H9 (cell line): ENCODE data around the gene CD248. TPM values are rescaled to one million over a fixed set of nuclear protein-coding genes. Genes with fewer than 3 reads are reported as not detected.

Experiments used
- DNase-seq: peaks from one replicate; pipeline ENCODE4 v3.0.0-alpha.2; 2017
- H2AFZ ChIP-seq: one replicate; pipeline ENCODE4 v1.6.1; 2013; ENCODE audit warnings: mild to moderate bottlenecking, low read length, control low read depth, moderate library complexity
- H2AK5ac ChIP-seq: 2 replicates; pipeline ENCODE4 v1.6.1; 2013; ENCODE audit warnings: low read length, control low read depth, mixed read lengths; ENCODE audit not compliant: insufficient read length
- H2BK120ac ChIP-seq: one replicate; pipeline ENCODE4 v1.6.1; 2013; ENCODE audit warnings: low read depth, mild to moderate bottlenecking, low read length, control low read depth, inconsistent platforms; ENCODE audit not compliant: poor library complexity, severe bottlenecking
- H2BK12ac ChIP-seq: 2 replicates; pipeline ENCODE4 v1.6.1; 2013; ENCODE audit warnings: low read length, control low read depth, mixed read lengths, low read depth; ENCODE audit not compliant: insufficient read length
- H2BK15ac ChIP-seq: 2 replicates; pipeline ENCODE4 v1.6.1; 2013; ENCODE audit warnings: low read depth, low read length, control low read depth
- H2BK20ac ChIP-seq: one replicate; pipeline ENCODE4 v1.6.1; 2013; ENCODE audit warnings: low read depth, mild to moderate bottlenecking, low read length, control low read depth, inconsistent platforms; ENCODE audit not compliant: poor library complexity, severe bottlenecking
- H2BK5ac ChIP-seq: 2 replicates; pipeline ENCODE4 v1.6.1; 2013; ENCODE audit warnings: low read length, control low read depth, mixed read lengths; ENCODE audit not compliant: insufficient read length
- H3K14ac ChIP-seq: 2 replicates; pipeline ENCODE4 v1.6.1; 2013; ENCODE audit warnings: low read length, control low read depth; ENCODE audit not compliant: insufficient read depth
- H3K18ac ChIP-seq: 2 replicates; pipeline ENCODE4 v1.6.1; 2013; ENCODE audit warnings: low read depth, mild to moderate bottlenecking, mixed read lengths, low read length, control low read depth; ENCODE audit not compliant: insufficient read length
- H3K23ac ChIP-seq: 2 replicates; pipeline ENCODE4 v1.6.1; 2013; ENCODE audit warnings: low read length, control low read depth, mixed read lengths, low read depth; ENCODE audit not compliant: insufficient read length
- H3K23me2 ChIP-seq: 2 replicates; pipeline ENCODE4 v1.6.1; 2013; ENCODE audit warnings: low read depth, mild to moderate bottlenecking, mixed read lengths, low read length, control low read depth; ENCODE audit not compliant: insufficient read length, poor library complexity, severe bottlenecking
- H3K27ac ChIP-seq: 2 replicates; pipeline ENCODE4 v1.5.1; 2013; ENCODE audit warnings: low read length, control low read depth, mixed read lengths, low read depth; ENCODE audit not compliant: insufficient read length
- H3K27me3 ChIP-seq: 2 replicates; pipeline ENCODE4 v1.6.1; 2013; ENCODE audit warnings: low read length, control low read depth, inconsistent platforms; ENCODE audit not compliant: insufficient read depth
- H3K4ac ChIP-seq: 2 replicates; pipeline ENCODE4 v1.6.1; 2013; ENCODE audit warnings: low read depth, mild to moderate bottlenecking, control low read depth, inconsistent platforms, low read length, moderate library complexity
- H3K4me1 ChIP-seq: 2 replicates; pipeline ENCODE4 v1.6.1; 2013; ENCODE audit warnings: low read length, control low read depth, inconsistent platforms; ENCODE audit not compliant: insufficient read depth
- H3K4me2 ChIP-seq: 2 replicates; pipeline ENCODE4 v1.6.1; 2013; ENCODE audit warnings: low read length, control low read depth, mixed read lengths; ENCODE audit not compliant: insufficient read length, insufficient read depth
- H3K56ac ChIP-seq: 2 replicates; pipeline ENCODE4 v1.6.1; 2013; ENCODE audit warnings: low read depth, mild to moderate bottlenecking, mixed read lengths, low read length, control low read depth; ENCODE audit not compliant: insufficient read length
- H3K79me1 ChIP-seq: 2 replicates; pipeline ENCODE4 v1.6.1; 2013; ENCODE audit warnings: low read depth, mild to moderate bottlenecking, moderate library complexity, low read length, control low read depth, inconsistent platforms; ENCODE audit not compliant: insufficient read depth, poor library complexity, severe bottlenecking
- H3K79me2 ChIP-seq: 2 replicates; pipeline ENCODE4 v1.6.1; 2013; ENCODE audit warnings: low read length, control low read depth, inconsistent platforms; ENCODE audit not compliant: insufficient read depth
- H3K9ac ChIP-seq: 2 replicates; pipeline ENCODE4 v1.6.1; 2013; ENCODE audit warnings: low read length, control low read depth, mixed read lengths; ENCODE audit not compliant: insufficient read length; ENCODE audit errors: extremely low read depth
- H3K9me3 ChIP-seq: one replicate; pipeline ENCODE4 v1.6.1; 2013; ENCODE audit warnings: low read depth, low read length, inconsistent platforms; ENCODE audit not compliant: control insufficient read depth
- H3T11ph ChIP-seq: one replicate; pipeline ENCODE4 v1.6.1; 2013; ENCODE audit warnings: mild to moderate bottlenecking, low read length, control low read depth, inconsistent platforms
- H4K20me1 ChIP-seq: one replicate; pipeline ENCODE4 v1.6.1; 2013; ENCODE audit not compliant: control insufficient read depth, insufficient read length, insufficient read depth
- H4K5ac ChIP-seq: 2 replicates; pipeline ENCODE4 v1.6.1; 2013; ENCODE audit warnings: low read depth, mild to moderate bottlenecking, mixed read lengths, low read length, control low read depth; ENCODE audit not compliant: insufficient read length
- H4K8ac ChIP-seq: replicated peaks from 2 replicates; pipeline ENCODE4 v1.6.1; 2013; ENCODE audit warnings: low read length, control low read depth, mixed read lengths, low read depth; ENCODE audit not compliant: insufficient read length
- H4K91ac ChIP-seq: 2 replicates; pipeline ENCODE4 v1.6.1; 2013; ENCODE audit warnings: low read depth, mild to moderate bottlenecking, moderate library complexity, mixed read lengths, low read length, control low read depth; ENCODE audit not compliant: insufficient read length
- H3K27ac Mint-ChIP-seq, 3 experiments: 2 replicates in 2 of 3; 3 replicates in 1 of 3; pipeline ENCODE4 v1.8.0; 2020 to 2021; ENCODE audit warnings: mixed read lengths in 3 of 3, mild to moderate bottlenecking in 1 of 3, moderate library complexity in 1 of 3
- H3K27me3 Mint-ChIP-seq: 2 replicates; pipeline ENCODE4 v1.8.0; 2021; ENCODE audit warnings: low read depth, mild to moderate bottlenecking, moderate library complexity, mixed read lengths
- H3K36me3 Mint-ChIP-seq, 3 experiments: 2 replicates in 2 of 3; 3 replicates in 1 of 3; pipeline ENCODE4 v1.8.0; 2020 to 2021; ENCODE audit warnings: low read depth in 3 of 3, mixed read lengths in 3 of 3; ENCODE audit not compliant: insufficient read depth in 1 of 3
- H3K4me1 Mint-ChIP-seq, 2 experiments: 2 replicates each; pipeline ENCODE4 v1.8.0; 2020; ENCODE audit warnings: mixed read lengths in 2 of 2
- H3K4me3 Mint-ChIP-seq, 2 experiments: 2 replicates in 1 of 2; 3 replicates in 1 of 2; pipeline ENCODE4 v1.8.0; 2020 to 2021; ENCODE audit warnings: mild to moderate bottlenecking in 2 of 2, mixed read lengths in 2 of 2, moderate library complexity in 1 of 2
- H3K9me3 Mint-ChIP-seq, 2 experiments: 2 replicates in 1 of 2; 3 replicates in 1 of 2; pipeline ENCODE4 v1.8.0; 2020; ENCODE audit warnings: mild to moderate bottlenecking in 2 of 2, mixed read lengths in 2 of 2, moderate library complexity in 1 of 2
- WGBS: extraction: QIAGEN DNeasy Blood & Tissue Kit; methylation state at CpG from one replicate; pipeline ENCODE4 v1.1.7; 2013; ENCODE audit warnings: missing lambda C conversion rate, low lambda C conversion rate, mixed read lengths; ENCODE audit not compliant: insufficient read length; ENCODE audit errors: extremely low coverage; 5-methylcytosine and 5-hydroxymethylcytosine counted together
- total RNA-seq: library from RNA; stranded (reverse); gene quantifications from 2 replicates; pipeline ENCODE4 v1.2.1, GENCODE V29; 2021
- TF ChIP-seq, protein P1 (sequence below): fragments of 200-600 bp; sonication (generic); conservative IDR thresholded peaks from 3 replicates; pipeline ENCODE4 v1.8.0; 2021; ENCODE audit warnings: antibody characterized with exemption, mild to moderate bottlenecking

The CD248 gene
- total RNA-seq, 1 experiment from 2014 or later: 1.5 TPM

DNA sequence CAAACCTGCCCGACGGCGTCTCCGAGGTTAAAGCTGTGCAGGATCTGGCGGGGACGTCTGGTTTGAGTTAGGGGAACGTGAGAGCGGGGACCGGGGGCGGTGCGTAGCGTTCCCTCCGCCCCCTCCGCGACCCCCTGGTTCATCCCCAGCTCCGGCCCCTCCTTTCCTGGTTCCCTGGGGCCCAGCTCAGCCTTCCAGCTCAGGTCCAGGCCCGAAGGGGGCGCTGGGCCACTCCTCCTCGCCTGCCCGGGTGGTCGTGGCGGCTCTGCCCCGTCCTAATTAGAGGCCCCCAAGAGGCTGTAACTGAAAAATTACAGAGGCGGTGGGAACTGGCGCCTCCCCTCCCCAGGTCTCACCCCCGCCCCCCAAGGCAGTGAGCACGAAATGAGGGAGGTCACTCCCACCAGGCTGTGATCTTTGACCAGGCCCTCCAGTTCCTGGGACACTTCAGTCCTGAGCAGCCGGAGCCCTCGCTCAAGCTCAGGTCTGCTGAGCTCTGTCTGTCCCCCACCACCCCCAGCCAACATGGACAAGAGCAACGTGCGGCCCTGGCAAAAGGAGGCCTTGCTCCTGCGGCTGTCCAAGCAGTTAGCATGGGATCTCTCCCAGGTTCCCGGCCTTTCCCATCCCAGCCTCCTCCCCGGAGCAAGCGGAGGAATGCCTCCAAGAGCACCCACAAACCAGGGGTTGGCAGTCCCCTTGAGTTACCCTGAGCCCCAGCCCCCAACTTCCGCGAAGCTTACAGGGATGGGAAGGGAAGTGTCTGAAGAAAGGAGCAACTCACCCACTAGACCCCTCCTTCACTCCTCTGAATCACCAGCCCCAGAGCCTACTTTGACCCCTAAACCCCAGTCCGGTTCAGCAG is 3.3 kb downstream of the CD248 start:
- Mint-ChIP-seq H3K4me3 (peak overlapping the region; percentile 67 to 86), H3K27me3 (peaks cover 17% of the 10 kb centered on the region), H3K9me3 (peaks cover 0 to 3% of the 10 kb centered on the region in 2 experiments; a peak in 2 of 5 replicates), H3K36me3 (peaks cover 0 to under 1% (median under 1%) of the 10 kb centered on the region in 3 experiments; a peak in 3 of 7 replicates), H3K4me1 (peaks cover 22 to 31% of the 10 kb centered on the region in 2 experiments), H3K27ac (peak overlapping the region; percentile 87 to 97 (median 96))
- H3K56ac ChIP-seq: no peak overlapping the region
- H2AK5ac ChIP-seq: no peak overlapping the region
- H2BK12ac ChIP-seq: no peak overlapping the region
- H4K8ac ChIP-seq: no peak overlapping the region
- H2BK5ac ChIP-seq: no peak overlapping the region
- H3K9me3 ChIP-seq: no peaks in the 10 kb centered on the region
- H3K79me1 ChIP-seq: no peaks in the 10 kb centered on the region
- no peaks in the 10 kb centered on the region for H3K27me3 ChIP-seq
- H2BK15ac ChIP-seq: no peak overlapping the region
- no peak overlapping the region for H3K27ac ChIP-seq
- peak overlapping the region; percentile 64 for H3K18ac ChIP-seq
- H3K14ac ChIP-seq: peak overlapping the region; percentile 82
- DNase-seq: peak; percentile 77
- WGBS: no CpG with 5 or more reads among the region's 38 CpGs
- H3T11ph ChIP-seq: no peak overlapping the region
- H2AFZ ChIP-seq: no peak overlapping the region
- H3K79me2 ChIP-seq: no peaks in the 10 kb centered on the region
- no peak overlapping the region for H2BK120ac ChIP-seq
- no peak overlapping the region for H4K5ac ChIP-seq
- H3K4me2 ChIP-seq: peak overlapping the region; percentile 38
- H3K23me2 ChIP-seq: peaks cover 12% of the 10 kb centered on the region
- H3K9ac ChIP-seq: no peak overlapping the region
- TF ChIP-seq, protein P1, sequence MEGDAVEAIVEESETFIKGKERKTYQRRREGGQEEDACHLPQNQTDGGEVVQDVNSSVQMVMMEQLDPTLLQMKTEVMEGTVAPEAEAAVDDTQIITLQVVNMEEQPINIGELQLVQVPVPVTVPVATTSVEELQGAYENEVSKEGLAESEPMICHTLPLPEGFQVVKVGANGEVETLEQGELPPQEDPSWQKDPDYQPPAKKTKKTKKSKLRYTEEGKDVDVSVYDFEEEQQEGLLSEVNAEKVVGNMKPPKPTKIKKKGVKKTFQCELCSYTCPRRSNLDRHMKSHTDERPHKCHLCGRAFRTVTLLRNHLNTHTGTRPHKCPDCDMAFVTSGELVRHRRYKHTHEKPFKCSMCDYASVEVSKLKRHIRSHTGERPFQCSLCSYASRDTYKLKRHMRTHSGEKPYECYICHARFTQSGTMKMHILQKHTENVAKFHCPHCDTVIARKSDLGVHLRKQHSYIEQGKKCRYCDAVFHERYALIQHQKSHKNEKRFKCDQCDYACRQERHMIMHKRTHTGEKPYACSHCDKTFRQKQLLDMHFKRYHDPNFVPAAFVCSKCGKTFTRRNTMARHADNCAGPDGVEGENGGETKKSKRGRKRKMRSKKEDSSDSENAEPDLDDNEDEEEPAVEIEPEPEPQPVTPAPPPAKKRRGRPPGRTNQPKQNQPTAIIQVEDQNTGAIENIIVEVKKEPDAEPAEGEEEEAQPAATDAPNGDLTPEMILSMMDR: peak; percentile 60
- no peak overlapping the region for H3K4ac ChIP-seq
- H4K91ac ChIP-seq: no peak overlapping the region
- no peak overlapping the region for H3K23ac ChIP-seq
- H4K20me1 ChIP-seq: no peaks in the 10 kb centered on the region
- H3K4me1 ChIP-seq: peaks cover 2% of the 10 kb centered on the region; the same call in 1 of the 2 replicates
- no peak overlapping the region for H2BK20ac ChIP-seq
